Esophagus squamous epithelium (tissue), 4 donors: ENCODE data around the gene YPEL2.

ENCODE experiments used
- CTCF ChIP-seq, 6 experiments: fragments of 450-650 bp in 4 of 6; fragments of 200-600 bp in 2 of 6; sonication (generic) in 2 of 6; IDR thresholded peaks; one replicate each; pipeline ENCODE4 v1.5.1; 2016 to 2019; ENCODE audit warnings: antibody characterized with exemption in 6 of 6, mild to moderate bottlenecking in 4 of 6, moderate library complexity in 4 of 6
- POLR2A ChIP-seq, 4 donors: fragments of 450-650 bp; IDR thresholded peaks; one replicate each; pipeline ENCODE4 v1.6.1; 2017; ENCODE audit warnings: antibody characterized with exemption in 4 of 4, mild to moderate bottlenecking in 4 of 4, moderate library complexity in 3 of 4

GRCh38 chr17:59417452-59417851, 86.0 kb downstream of the YPEL2 start:
- TF ChIP-seq CTCF (IDR thresholded peaks at IDR 0.05) (no peak), POLR2A (IDR thresholded peaks at IDR 0.05) (no peak)
